ENCODE results near the gene PTK7. TPM values are rescaled to one million over a fixed set of nuclear protein-coding genes. Genes with fewer than 3 reads are reported as not detected.
A peak's percentile ranks its signal among the peaks of the same experiment; 100 is the strongest.
"Not testable (repeated sequence)": the region's sequence is repeated elsewhere in the genome, so short reads cannot be mapped to it uniquely, and the experiment has no call there.

Gene PTK7
- total RNA-seq, 1 experiment from 2014 or later, result 59.6 TPM

DNA sequence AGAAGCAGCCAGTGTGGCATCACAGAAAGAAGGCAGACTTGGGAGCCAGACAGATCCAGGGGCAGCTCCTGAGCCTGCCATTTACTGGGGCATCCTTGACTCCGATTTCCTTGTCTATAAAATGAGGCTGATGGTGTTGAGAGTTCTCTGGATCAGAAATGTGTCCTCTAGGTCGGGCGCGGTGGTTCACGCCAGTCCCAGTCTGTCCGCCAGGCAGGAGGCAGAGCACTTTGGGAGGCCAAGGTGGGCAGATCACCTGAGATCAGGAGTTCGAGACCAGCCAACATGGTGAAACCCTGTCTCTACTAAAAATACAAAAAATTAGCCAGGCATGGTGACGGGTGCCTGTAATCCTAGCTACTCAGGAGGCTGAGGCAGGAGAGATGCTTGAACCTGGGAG lies 41.4 kb downstream of the PTK7 start:
- DNase-seq (ENCODE audit: low read depth), result not testable (repeated sequence)

DNA sequence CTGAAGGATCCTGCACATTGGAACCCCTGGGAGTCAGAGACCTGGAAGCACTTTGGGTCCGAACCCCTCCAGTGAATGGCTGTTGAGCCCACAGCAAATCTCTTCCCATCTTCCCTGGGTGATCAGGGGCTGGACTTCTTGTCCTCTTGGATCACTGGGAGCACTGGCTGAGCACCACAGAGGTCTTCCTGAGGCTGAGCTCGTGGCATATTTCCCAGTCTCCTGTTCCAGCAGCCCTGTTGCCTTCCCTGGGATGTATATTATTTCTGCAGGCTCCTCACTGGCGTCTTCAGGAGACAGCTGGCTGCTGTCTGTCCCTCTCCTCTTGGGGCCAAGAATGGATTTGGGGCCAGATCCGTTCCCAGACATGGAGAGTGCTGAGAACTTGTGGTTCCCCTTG lies 43.4 kb downstream of the PTK7 start:
- DNase-seq (ENCODE audit: low read depth), result no peak

DNA sequence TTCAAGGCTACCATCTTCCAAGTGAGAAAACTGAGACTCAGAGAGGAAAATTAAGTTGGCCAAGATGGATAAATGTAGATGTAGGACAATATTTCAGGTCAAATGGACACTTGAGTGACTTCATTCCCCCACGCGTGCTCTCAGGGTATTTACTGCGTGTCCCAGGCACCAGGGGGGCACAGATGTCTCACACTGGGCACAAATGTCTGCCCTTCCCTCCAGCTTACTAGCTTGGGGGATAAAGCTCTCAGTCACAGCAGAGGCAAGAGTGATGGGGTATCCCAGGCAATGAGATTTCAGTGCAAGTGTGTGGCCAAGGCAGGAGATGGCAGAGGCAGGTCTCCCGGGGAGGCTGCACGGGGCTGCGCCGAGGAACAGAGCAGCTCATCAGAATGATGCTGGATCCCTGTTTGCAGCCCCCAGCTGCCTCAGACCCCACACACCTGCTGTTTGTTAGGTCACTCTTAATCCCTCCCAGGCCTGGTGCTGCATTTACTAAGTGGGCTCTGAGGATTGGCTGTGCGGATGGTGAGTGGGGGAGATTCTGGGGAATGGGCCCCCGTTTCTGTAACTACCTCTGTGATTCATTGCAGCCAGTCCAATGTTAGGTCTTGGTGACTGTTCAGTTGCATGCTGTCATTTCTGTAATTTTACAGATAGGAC lies 44.1 kb downstream of the PTK7 start:
- no peak for DNase-seq (ENCODE audit: low read depth)

DNA sequence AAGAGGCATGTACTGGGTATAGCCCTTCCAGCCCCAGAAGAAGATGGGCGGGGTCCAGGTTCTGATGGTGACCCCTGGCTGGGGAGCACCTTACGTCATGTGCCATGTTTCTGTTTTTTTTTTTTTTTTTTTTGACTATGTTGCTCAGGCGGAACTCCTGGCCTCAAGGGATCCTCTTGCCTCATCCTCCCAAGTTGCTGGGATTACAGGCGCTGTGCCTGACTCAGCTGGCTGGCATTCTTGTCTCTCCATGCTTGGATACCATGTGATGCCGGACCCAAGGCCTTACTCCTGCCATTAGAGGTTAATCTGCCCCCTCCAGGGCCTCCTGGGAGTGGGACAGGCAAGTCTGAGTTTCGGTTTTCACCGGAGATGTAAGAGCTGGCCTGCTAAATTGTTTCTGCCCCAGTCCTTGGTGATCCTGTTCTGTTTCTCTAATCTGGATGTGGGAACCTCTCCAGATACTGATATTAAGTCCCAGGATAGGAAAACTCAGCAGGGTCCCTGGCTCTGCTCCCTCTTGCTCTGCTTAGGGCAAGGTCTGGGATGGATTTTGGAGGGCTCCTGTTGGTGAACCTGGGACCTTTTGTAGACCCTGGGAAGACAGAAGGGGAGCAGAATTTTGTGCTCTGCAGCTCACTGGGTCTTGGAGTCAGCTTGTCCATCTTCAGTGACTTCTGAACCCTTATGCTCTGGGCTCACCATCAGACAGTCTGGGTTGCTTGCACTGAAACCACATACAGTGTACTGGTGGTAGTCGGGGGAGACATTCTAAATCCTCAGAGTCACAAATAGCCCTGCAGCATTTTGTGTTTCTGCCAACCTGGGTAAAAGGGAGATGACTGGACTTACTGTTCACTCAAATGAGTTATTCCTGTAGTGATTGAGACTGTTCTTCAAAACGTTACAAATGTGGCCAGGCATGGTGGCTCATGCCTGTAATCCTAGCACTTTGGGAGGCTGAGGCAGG lies 45.1 kb downstream of the PTK7 start:
- peak; percentile 99 for DNase-seq (ENCODE audit: low read depth)

- peak; percentile 63 for DNase-seq (ENCODE audit: low read depth)
Measured at GRCh38 chr6:43122146-43122545, 46.0 kb downstream of the PTK7 start.

DNA sequence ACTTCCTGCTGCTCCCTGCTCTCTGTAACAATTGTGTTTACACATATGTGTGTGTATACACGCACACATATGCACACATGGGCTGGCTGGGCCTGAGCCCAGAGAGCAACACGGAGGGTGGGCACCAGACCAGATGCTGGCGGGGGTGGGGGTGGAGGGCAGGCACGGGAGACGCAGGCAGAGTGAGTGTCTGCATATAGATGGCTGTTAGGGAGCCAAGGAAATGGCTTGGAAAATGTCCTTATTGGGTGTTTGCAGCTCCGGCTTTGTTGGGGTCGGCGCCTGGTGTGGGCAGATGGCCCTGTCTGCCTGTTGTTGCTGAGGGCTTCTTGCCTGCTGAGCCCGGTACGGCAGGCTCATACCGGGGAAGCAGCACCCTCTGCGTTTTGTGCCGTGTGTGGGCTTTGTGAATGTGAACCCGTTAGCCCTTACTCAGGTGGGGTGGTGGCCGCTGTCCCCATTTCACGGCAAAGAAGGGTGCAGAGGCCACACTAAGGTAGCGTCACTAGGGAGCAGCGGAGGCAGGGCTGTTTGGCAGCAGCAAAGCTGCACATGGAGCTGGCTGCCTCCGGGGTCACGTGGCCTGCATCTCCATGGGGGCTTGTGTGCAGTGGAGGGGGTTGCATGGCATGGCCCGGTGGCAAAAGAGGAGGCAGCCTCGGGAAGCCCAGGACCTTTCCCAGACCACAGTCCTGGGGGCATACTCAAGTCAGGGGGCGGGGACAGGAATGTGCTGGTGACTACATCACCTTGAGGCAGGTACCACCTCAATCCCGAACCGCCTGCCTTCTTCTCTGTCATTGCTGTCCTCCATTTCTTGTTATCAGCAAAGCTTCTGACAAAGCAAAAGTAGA lies 47.6 kb downstream of the PTK7 start:
- DNase-seq (ENCODE audit: low read depth), result no peak

DNA sequence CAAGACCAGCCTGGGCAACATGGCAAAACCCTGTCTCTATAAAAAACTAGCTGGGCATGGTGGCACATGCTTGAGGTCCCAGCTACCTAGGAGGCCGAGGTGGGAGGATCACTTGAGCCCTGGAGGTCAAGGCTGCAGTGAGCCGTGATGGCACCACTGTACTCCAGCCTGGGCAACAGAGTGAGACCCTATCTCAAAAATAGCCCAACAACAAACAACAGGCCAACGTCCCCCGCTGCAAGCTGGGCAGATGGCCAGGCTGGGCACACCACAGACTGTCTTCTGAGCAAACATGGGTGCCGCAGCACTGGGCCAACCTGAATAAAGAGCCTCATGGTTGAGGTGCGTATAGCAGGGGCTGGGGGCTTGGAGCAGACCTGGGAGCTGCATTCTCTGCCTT lies 48.4 kb downstream of the PTK7 start:
- no peak for DNase-seq (ENCODE audit: low read depth)

DNA sequence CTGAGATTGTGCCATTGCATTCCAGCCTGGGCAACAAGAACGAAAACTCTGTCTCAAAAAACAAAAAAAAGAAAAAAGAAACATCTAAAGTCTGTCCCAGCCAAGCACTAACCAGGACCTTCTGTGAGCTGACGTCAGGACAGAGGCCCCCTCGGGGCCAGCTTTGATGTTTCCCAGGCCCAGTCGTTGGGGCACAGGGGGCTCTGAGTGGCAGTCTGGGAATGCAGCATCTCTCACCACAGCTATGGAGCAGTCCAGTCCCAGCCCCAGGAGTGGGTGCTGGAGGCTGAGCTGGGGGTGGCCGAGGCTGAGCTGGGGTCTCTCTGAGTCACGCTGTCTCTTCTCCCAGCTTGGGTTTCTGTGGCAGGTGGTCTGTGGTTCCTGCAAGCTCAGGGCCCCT lies 49.0 kb downstream of the PTK7 start:
- peak; percentile 96 for DNase-seq (ENCODE audit: low read depth)

DNA sequence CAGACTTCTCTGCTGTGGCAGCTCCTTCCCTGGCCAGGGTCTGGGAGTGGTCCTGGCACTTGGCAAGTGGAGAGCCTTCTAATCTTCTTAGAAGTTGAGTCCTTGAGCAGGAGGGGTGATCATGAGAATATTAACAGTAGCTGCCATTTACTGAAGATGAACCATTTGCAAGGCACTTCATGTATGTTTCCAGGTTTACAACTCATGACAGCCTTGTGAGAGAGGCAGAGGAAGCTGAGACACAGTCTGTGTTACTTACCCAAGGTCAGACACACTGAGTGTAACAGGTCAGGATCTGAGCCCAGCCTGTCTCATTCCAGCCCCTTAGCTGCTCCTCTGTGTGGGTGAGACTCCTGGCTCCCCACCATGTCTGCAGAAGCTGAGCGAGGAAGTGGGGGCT lies 49.4 kb downstream of the PTK7 start:
- DNase-seq (ENCODE audit: low read depth), result peak; percentile 48

- no peak for DNase-seq (ENCODE audit: low read depth)
Measured at GRCh38 chr6:43127180-43127579, 51.1 kb downstream of the PTK7 start.

DNA sequence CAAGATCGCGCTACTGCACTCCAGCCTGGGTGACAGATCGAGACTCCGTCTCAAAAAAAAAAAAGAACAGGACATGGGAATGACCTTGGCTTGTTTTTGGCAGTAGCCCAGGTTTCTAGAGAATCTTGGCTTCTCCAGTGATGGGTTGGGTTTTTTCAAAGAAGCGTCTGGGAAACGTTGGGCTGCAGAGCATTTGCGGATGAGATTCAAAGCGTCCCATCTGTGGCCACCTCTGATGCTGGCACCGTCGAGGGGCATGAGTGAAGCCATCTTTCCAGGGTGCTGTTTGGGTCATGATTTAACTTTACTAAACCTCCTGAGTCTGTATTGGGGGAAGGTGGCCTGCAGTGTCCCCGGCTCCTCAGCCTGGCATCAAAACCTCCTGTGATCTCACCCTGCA lies 51.8 kb downstream of the PTK7 start:
- DNase-seq (ENCODE audit: low read depth), result peak; percentile 77

DNA sequence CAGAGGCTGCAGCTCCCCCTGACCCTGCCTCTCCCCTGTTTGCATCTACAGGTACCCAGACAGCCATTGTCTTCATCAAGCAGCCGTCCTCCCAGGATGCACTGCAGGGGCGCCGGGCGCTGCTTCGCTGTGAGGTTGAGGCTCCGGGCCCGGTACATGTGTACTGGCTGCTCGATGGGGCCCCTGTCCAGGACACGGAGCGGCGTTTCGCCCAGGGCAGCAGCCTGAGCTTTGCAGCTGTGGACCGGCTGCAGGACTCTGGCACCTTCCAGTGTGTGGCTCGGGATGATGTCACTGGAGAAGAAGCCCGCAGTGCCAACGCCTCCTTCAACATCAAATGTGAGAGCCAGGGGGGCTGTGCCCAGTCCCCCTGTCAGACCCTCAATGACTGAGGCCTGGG lies 52.8 kb downstream of the PTK7 start:
- peak; percentile 84 for DNase-seq (ENCODE audit: low read depth)

- DNase-seq (ENCODE audit: low read depth), result peak; percentile 70
Measured at GRCh38 chr6:43129434-43130194, 53.5 kb downstream of the PTK7 start.

- no peak for DNase-seq (ENCODE audit: low read depth)
Measured at GRCh38 chr6:43130429-43130828, 54.3 kb downstream of the PTK7 start.

DNA sequence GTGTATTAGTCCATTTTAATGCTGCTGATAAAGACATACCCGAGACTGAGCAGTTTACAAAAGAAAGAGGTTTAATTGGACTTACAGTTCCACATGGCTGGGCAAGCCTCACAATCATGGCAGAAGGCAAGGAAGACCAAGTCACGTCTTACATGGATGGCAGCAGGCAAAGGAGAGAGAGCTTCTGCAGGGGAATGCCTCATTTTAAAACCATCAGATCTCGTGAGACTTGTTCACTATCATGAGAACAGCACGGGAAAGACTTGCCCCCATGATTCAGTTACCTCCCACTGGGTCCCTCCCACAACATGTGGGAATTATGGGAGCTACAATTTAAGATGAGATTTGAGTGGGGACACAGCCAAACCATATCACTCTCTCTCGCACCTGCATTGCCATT lies 55.3 kb downstream of the PTK7 start:
- DNase-seq (ENCODE audit: low read depth), result not testable (repeated sequence)

DNA sequence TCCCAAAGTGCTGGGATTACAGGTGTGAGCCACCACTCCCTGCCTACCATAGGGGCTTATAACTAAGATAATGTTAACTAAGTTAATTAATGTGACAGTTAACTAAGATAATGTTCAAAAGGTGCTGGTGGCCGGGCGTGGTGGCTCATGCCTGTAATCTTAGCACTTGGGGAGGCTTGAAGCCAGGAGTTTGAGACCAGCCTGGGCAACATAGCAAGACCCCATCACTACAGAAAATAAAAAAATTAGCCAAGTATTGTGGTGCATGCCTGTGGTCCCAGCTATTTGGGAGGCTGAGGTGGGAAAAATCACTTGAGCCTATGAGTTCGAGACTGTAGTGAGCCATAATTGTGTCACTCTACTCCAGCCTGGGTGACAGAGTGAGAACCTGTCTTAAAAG lies 62.2 kb downstream of the PTK7 start:
- no peak for DNase-seq (ENCODE audit: low read depth)

DNA sequence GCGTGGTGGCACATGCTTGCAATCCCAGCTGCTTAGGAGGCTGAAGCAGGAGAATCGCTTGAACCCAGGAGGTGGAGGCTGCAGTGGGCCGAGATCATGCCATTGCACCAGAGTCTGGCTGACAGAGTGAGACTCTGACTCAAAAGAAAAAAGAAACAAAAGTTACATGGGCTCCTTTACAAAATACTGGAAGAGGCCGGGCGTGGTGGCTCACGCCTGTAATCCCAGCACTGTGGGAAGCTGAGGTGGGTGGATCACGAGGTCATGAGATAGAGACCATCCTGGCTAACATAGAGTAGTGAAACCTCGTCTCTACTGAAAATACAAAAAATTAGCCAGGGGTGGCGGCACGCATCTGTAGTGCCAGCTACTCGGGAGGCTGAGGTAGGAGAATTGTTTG lies 63.9 kb downstream of the PTK7 start:
- not testable (repeated sequence) for DNase-seq (ENCODE audit: low read depth)

- DNase-seq (ENCODE audit: low read depth), result no peak
Measured at GRCh38 chr6:43141644-43142043, 65.5 kb downstream of the PTK7 start.

- no peak for DNase-seq (ENCODE audit: low read depth)
Measured at GRCh38 chr6:43142101-43142500, 66.0 kb downstream of the PTK7 start.

DNA sequence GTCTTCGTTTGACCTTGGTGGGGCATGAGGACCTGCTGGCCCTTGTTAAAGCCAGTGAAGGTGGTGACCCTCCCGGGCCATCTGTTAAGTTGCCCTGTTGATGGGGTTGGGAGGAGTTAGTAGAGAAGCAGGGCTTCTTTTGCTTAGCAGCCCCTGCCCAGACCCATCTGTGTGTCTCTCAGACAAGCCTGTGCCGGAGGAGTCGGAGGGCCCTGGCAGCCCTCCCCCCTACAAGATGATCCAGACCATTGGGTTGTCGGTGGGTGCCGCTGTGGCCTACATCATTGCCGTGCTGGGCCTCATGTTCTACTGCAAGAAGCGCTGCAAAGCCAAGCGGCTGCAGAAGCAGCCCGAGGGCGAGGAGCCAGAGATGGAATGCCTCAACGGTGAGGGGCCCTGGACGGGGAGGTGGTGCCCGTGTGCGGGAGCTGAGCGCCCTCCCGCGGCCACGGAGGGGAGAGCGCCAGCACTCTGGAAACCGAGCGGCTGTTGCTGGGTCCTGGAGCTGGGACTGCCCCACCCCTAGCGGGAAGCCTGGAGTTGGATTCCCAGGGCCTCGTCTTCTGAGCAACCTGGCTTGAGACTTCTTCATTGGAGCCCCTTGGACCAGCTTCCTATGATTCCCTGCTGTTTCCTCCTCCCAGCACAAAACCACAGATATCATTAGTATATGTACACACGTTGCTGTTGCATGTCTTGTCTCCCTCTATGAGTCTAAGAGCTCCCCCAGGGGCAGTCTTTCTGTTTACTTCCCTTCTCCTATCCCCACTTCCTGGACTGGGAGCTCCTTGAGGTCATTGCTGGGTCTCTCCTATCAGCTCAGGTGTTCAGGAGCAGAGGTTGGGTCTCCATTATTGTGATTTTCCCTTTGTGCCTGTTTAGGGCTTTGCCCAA lies 67.4 kb downstream of the PTK7 start:
- peak; percentile 87 for DNase-seq (ENCODE audit: low read depth)
